OCI-LY7 (cell line): Measurements from ENCODE around the gene RELN. TPM values are rescaled to one million over a fixed set of nuclear protein-coding genes. Genes with fewer than 3 reads are reported as not detected.

Source experiments
- BruUV-seq: library from RNA; stranded (reverse); fragments of 400-500 nt; replicated peaks from 2 replicates; lab custom pipeline; 2021; lab: Mats Ljungman, UMichigan
- CTCF ChIA-PET: fragments of 300-600 bp; sonication (Branson Sonifier 250); formaldehyde crosslinking; loops from one replicate; lab custom pipeline; 2022; ENCODE audit warnings: antibody characterized with exemption; ENCODE audit not compliant: unreplicated experiment; lab: Charles Lee
- POLR2A ChIA-PET: fragments of 300-600 bp; sonication (Branson Sonifier 250); formaldehyde crosslinking; loops from one replicate; lab custom pipeline; 2022; ENCODE audit warnings: antibody characterized with exemption; lab: Charles Lee
- DNase-seq: peaks from one replicate; pipeline ENCODE4 v3.0.0-alpha.2; 2015; ENCODE audit warnings: low spot score
- H2AFZ ChIP-seq: fragments of 200-600 bp; sonication (generic), shearing (Covaris generic); 2 replicates; pipeline ENCODE4 v1.6.1; 2014; ENCODE audit warnings: mild to moderate bottlenecking, antibody characterized with exemption, low read length, moderate library complexity
- H3K27ac ChIP-seq: fragments of 200-600 bp; sonication (generic); 2 replicates; pipeline ENCODE4 v1.5.1; 2014; ENCODE audit warnings: mixed run types, low read depth, mild to moderate bottlenecking, moderate library complexity, low read length, inconsistent platforms; ENCODE audit not compliant: poor library complexity, severe bottlenecking
- H3K36me3 ChIP-seq: fragments of 200-600 bp; sonication (generic); 2 replicates; pipeline ENCODE4 v1.6.1; 2014; ENCODE audit warnings: mild to moderate bottlenecking, antibody characterized with exemption, low read length, moderate library complexity, mixed read lengths; ENCODE audit not compliant: insufficient read depth
- H3K4me1 ChIP-seq: fragments of 200-600 bp; sonication (generic); 2 replicates; pipeline ENCODE4 v1.5.1; 2014; ENCODE audit warnings: mild to moderate bottlenecking, low read length; ENCODE audit not compliant: insufficient read depth, poor library complexity, severe bottlenecking
- H3K4me2 ChIP-seq: fragments of 200-600 bp; sonication (generic); 2 replicates; pipeline ENCODE4 v1.6.1; 2014; ENCODE audit warnings: mild to moderate bottlenecking, low read length
- H3K4me3 ChIP-seq: fragments of 200-600 bp; sonication (generic); 2 replicates; pipeline ENCODE4 v1.5.1; 2014; ENCODE audit warnings: mild to moderate bottlenecking, low read depth, low read length; ENCODE audit not compliant: poor library complexity, severe bottlenecking
- H3K79me2 ChIP-seq: fragments of 200-600 bp; sonication (generic); 2 replicates; pipeline ENCODE4 v1.6.1; 2016; ENCODE audit warnings: low read depth, mild to moderate bottlenecking, low read length, moderate library complexity, mixed read lengths; ENCODE audit not compliant: insufficient read depth
- H3K9me2 ChIP-seq: fragments of 200-600 bp; sonication (generic); 2 replicates; pipeline ENCODE4 v1.6.1; 2016; ENCODE audit warnings: mild to moderate bottlenecking, low read length, mixed read lengths; ENCODE audit not compliant: insufficient read depth
- H3K9me3 ChIP-seq: fragments of 200-600 bp; sonication (generic); 2 replicates; pipeline ENCODE4 v1.6.1; 2014; ENCODE audit warnings: mild to moderate bottlenecking, mixed run types, low read length, mixed read lengths
- H4K20me1 ChIP-seq: fragments of 200-600 bp; sonication (generic); 2 replicates; pipeline ENCODE4 v1.6.1; 2014; ENCODE audit warnings: mild to moderate bottlenecking, antibody characterized with exemption, low read length, moderate library complexity, mixed read lengths; ENCODE audit not compliant: insufficient read depth
- CTCF ChIP-seq: fragments of 200-600 bp; sonication (generic); conservative IDR thresholded peaks from 2 replicates; pipeline ENCODE4 v1.5.1; 2014; ENCODE audit warnings: mild to moderate bottlenecking, antibody characterized with exemption, low read length, moderate library complexity, mixed read lengths
- EZH2phosphoT487 ChIP-seq: fragments of 200-600 bp; sonication (generic); IDR thresholded peaks from 2 replicates; pipeline ENCODE4 v1.6.1; 2018; ENCODE audit warnings: low read depth, borderline replicate concordance, mild to moderate bottlenecking, mixed run types, antibody characterized with exemption, low read length, moderate library complexity, mixed read lengths
- intact Hi-C: fragments of 100-400 bp; cut with micrococcal nuclease; formaldehyde crosslinking; loops from one replicate; pipeline ENCODE4 v1.10.0; 2022; ENCODE audit not compliant: unreplicated experiment
- total RNA-seq, 2 experiments: library from RNA; depleted of rRNA in 1 of 2; stranded (reverse); fragments of >200 nt in 1 of 2; shearing (Covaris generic) in 1 of 2; gene quantifications; 2 replicates each; pipeline ENCODE4 v1.2.3, GENCODE V29; 2014 to 2022

RELN gene
- total RNA-seq, 2 experiments from 2014 or later = not detected

- Histone ChIP-seq H2AFZ (no peak overlapping the region), H3K36me3 (no peaks in the 10 kb centered on the region), H3K79me2 (no peaks in the 10 kb centered on the region), H4K20me1 (no peaks in the 10 kb centered on the region), H3K9me2 (no peaks in the 10 kb centered on the region), H3K27ac (no peak overlapping the region), H3K4me2 (no peak overlapping the region), H3K9me3 (no peaks in the 10 kb centered on the region), H3K4me1 (no peaks in the 10 kb centered on the region), H3K4me3 (no peak overlapping the region)
- ChIA-PET CTCF (no interaction called here), POLR2A (interaction anchor here (1.3 kb wide), 2 partner anchors 9 to 11 kb away, joined by 3 read pairs; no protein-coding TSS in a partner anchor)
- BruUV-seq = no TSS peak
- TF ChIP-seq EZH2phosphoT487 (no peak), CTCF (no peak)
- DNase-seq = no peak
- intact Hi-C loops = no loop called here
Observed at GRCh38 chr7:104008107-104008506, 18.6 kb upstream of the RELN start.

GRCh38 chr7:104007614-104008013, 18.2 kb upstream of the RELN start:
- no TSS peak for BruUV-seq

More at GRCh38 chr7:104007614-104008013, 18.2 kb upstream of the RELN start:
- DNase-seq = no peak
- H3K36me3 ChIP-seq = no peaks in the 10 kb centered on the region
- no peaks in the 10 kb centered on the region for H3K9me2 ChIP-seq
- no peaks in the 10 kb centered on the region for H3K4me1 ChIP-seq
- no peaks in the 10 kb centered on the region for H4K20me1 ChIP-seq
- no peak overlapping the region for H3K27ac ChIP-seq
- TF ChIP-seq CTCF = no peak
- no peak for TF ChIP-seq EZH2phosphoT487
- POLR2A ChIA-PET = interaction anchor here (1.3 kb wide), 1 partner anchor 12 kb away, joined by 3 read pairs; no protein-coding TSS in a partner anchor
- CTCF ChIA-PET = no interaction called here
- no peak overlapping the region for H3K4me2 ChIP-seq
- no peak overlapping the region for H3K4me3 ChIP-seq
- H3K79me2 ChIP-seq = no peaks in the 10 kb centered on the region
- intact Hi-C loops = no loop called here
- no peak overlapping the region for H2AFZ ChIP-seq
- H3K9me3 ChIP-seq = no peaks in the 10 kb centered on the region
